ENCODE data around the gene CBR1. TPM values are rescaled to one million over a fixed set of nuclear protein-coding genes. Genes with fewer than 3 reads are reported as not detected.

The CBR1 gene
- total and polyA plus RNA-seq, 4 experiments from 2014 or later, result 23.0 to 82.2 (median 37.2) TPM

DNA sequence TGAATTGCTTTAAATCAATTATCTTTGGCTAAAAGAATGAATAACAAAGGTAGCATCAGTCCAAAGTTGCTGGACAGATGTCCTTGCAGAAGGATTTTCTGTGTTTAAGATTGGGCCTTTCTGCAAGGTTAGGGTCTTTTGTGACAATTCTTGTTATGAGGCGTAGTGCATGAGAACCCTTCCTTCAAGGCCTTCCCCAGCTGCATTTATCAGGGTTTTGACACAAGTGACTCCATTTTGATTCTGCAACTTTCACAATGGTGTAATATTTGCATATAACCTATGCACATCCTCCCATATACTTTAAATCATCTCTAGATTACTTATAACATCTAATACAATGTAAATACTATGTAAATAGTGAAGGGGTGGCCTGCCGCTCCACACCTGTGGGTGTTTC, 8.4 kb upstream of the CBR1 start:
- H3K27ac Mint-ChIP-seq, result peak overlapping the region in 3 of 7 donors; percentile 22 to 99 (median 47)
- H3K36me3 Mint-ChIP-seq, result peaks cover 14 to 28% of the 10 kb centered on the region in 2 donors
- H3K4me1 ChIP-seq (ENCODE audit: insufficient read depth, low read length), result peaks cover 13% of the 10 kb centered on the region
- H3K4me3 ChIP-seq (ENCODE audit: low read length in 2 of 2), result no peak overlapping the region
- H3K36me3 ChIP-seq (ENCODE audit: insufficient read depth, low read length), result peaks cover 7% of the 10 kb centered on the region
- intact Hi-C loops (cut with micrococcal nuclease), result loop anchor here (10.0 kb wide), 1 partner anchor 923 kb away; no protein-coding TSS in a partner anchor
- peak overlapping the region in 6 of 8 donors; percentile 9 to 99 (median 94) for H3K4me3 Mint-ChIP-seq
- no peaks in the 10 kb centered on the region for H3K9me3 ChIP-seq (ENCODE audit: control insufficient read depth in 1 of 2, low read length in 2 of 2)
- ChIA-PET POLR2A (ENCODE audit: partially characterized antibody) (interaction anchor here (2.4 kb wide), 1 partner anchor 19 kb away, joined by 19 read pairs; no protein-coding TSS in a partner anchor), CTCF (ENCODE audit: partially characterized antibody) (interaction anchor here (0.6 kb wide), 1 partner anchor 272 kb away, joined by 4 read pairs; no protein-coding TSS in a partner anchor)
- no peak overlapping the region for H3K27ac ChIP-seq (ENCODE audit: low read depth, low read length)
- no peak for DNase-seq
- H3K4me1 Mint-ChIP-seq, result peaks cover 8 to 34% (median 15%) of the 10 kb centered on the region in 4 donors
- peaks cover 0 to 1% (median 0%) of the 10 kb centered on the region in 8 donors for H3K9me3 Mint-ChIP-seq
- no peaks in the 10 kb centered on the region for H3K27me3 Mint-ChIP-seq
- no peaks in the 10 kb centered on the region for H3K27me3 ChIP-seq (ENCODE audit: insufficient read depth, low read length)

DNA sequence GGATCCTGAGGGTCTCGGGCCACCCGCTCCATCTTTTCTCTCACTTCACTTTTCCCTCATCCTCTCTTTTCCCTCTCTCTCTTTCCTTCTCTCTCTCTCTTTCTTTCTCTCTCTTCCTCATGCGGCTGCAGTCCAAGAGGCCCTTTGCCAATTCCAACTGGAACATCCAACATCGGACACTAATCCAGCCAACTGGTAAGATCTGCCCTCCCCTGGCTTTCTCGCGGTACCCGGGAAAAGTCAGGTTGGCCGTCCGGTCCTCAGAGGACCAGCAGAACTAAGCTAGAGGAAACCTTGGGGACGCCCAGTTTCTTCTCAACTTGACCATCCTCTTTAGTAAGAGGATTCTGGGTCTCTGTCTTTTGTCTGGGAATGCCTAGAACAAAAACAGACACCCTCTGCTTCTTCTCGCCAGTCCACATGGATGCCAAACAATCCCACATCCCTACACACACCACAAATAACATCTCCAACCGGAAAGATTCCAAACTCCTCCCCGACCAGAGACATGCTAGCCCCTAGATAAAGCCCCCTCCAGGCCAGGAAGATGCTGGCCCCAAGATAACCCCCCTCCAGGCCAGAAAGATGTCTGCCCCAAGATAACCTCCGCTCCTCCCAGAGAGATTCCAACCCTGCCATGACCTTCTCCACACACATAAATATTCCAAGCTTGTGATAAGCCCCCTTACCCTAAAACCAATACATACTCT, 6.3 kb upstream of the CBR1 start:
- no peaks in the 10 kb centered on the region for H3K27me3 ChIP-seq (ENCODE audit: insufficient read depth, low read length)
- H3K36me3 ChIP-seq (ENCODE audit: insufficient read depth, low read length), result no peaks in the 10 kb centered on the region
- no peaks in the 10 kb centered on the region for H3K9me3 ChIP-seq (ENCODE audit: control insufficient read depth in 1 of 2, low read length in 2 of 2)
- H3K36me3 Mint-ChIP-seq, result peaks cover 0 to 13% of the 10 kb centered on the region in 2 donors
- CTCF ChIA-PET (ENCODE audit: partially characterized antibody), result interaction anchor here (0.6 kb wide), 1 partner anchor 16 kb away, joined by 3 read pairs; no protein-coding TSS in a partner anchor
- POLR2A ChIA-PET (ENCODE audit: partially characterized antibody), result no interaction called here
- H3K4me1 ChIP-seq (ENCODE audit: insufficient read depth, low read length), result peaks cover 11% of the 10 kb centered on the region
- intact Hi-C loops (cut with micrococcal nuclease), result loop anchor here (10.0 kb wide), 1 partner anchor 921 kb away; no protein-coding TSS in a partner anchor
- no peak for DNase-seq
- H3K27ac Mint-ChIP-seq, result peak overlapping the region in 1 of 7 donors; percentile 21
- no peak overlapping the region for H3K4me3 ChIP-seq (ENCODE audit: low read length in 2 of 2)
- no peak overlapping the region for H3K27ac ChIP-seq (ENCODE audit: low read depth, low read length)
- H3K4me3 Mint-ChIP-seq, result no peak overlapping the region
- H3K4me1 Mint-ChIP-seq, result peaks cover 2 to 23% (median 8%) of the 10 kb centered on the region in 4 donors
- H3K9me3 Mint-ChIP-seq, result peaks cover 0 to 4% (median 0%) of the 10 kb centered on the region in 8 donors
- no peaks in the 10 kb centered on the region for H3K27me3 Mint-ChIP-seq

DNA sequence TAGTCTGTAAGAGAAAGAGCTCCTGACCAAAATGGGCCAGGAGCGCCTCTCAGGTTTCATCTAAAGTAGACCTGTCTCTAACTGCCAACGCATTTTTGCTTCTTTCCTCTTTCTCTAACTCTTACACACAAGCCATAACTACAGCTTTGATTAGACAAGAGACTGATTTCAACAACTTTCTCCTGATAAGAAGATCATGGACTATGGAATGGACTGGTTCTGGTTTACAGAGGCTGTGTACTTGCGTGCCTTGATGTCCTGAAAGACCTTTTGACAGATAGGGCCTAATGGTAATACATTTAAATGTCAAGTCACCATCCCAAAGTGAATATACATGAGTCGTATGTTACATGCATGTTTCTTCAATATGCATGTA, 5.8 kb upstream of the CBR1 start:
- Mint-ChIP-seq H3K27ac (no peak overlapping the region), H3K36me3 (peaks cover 2 to 11% of the 10 kb centered on the region in 2 donors), H3K27me3 (no peaks in the 10 kb centered on the region), H3K9me3 (peaks cover 0 to 8% (median 4%) of the 10 kb centered on the region in 8 donors), H3K4me1 (peaks cover 4 to 23% (median 8%) of the 10 kb centered on the region in 4 donors), H3K4me3 (no peak overlapping the region)
- Histone ChIP-seq H3K27me3 (ENCODE audit: insufficient read depth, low read length) (no peaks in the 10 kb centered on the region), H3K9me3 (ENCODE audit: control insufficient read depth in 1 of 2, low read length in 2 of 2) (peaks cover 0 to 3% of the 10 kb centered on the region in 2 donors), H3K27ac (ENCODE audit: low read depth, low read length) (no peak overlapping the region), H3K4me1 (ENCODE audit: insufficient read depth, low read length) (peaks cover 7% of the 10 kb centered on the region), H3K4me3 (ENCODE audit: low read length in 2 of 2) (no peak overlapping the region), H3K36me3 (ENCODE audit: insufficient read depth, low read length) (no peaks in the 10 kb centered on the region)
- ChIA-PET POLR2A (ENCODE audit: partially characterized antibody) (no interaction called here), CTCF (ENCODE audit: partially characterized antibody) (interaction anchor here (0.6 kb wide), 1 partner anchor 15 kb away, joined by 3 read pairs; no protein-coding TSS in a partner anchor)
- no peak for DNase-seq
- intact Hi-C loops (cut with micrococcal nuclease), result loop anchor here (10.0 kb wide), 1 partner anchor 921 kb away; no protein-coding TSS in a partner anchor

DNA sequence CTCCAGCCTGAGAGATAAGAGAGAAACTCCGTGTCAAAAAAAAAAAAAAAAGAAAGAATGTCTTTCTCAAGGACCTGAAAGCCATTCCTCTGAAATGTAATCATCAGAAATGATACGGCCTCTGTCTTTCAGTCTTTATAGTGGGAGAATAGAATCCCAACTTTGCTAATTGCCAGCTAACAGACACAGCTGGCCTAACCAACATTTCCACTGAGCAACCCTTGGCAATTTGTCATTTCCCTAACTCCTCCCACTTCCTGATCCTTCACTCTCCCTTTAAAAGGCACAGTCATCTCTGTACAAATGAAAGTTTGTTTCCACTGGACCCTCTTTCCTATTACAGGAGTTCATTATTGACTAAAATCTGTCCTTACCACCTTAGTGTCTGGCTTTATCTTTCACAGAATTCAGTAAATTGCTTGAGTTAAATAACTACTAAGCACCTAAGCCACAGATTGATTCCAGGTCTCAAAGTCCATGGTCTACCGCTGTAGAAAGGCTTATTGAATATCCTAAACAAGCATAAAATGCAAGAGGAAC, 4.3 kb upstream of the CBR1 start:
- no peak overlapping the region for H3K4me3 Mint-ChIP-seq
- Histone ChIP-seq H3K27me3 (ENCODE audit: insufficient read depth, low read length) (no peaks in the 10 kb centered on the region), H3K4me1 (ENCODE audit: insufficient read depth, low read length) (peaks cover 20% of the 10 kb centered on the region), H3K27ac (ENCODE audit: low read depth, low read length) (no peak overlapping the region), H3K9me3 (ENCODE audit: control insufficient read depth in 1 of 2, low read length in 2 of 2) (peaks cover 0 to 3% of the 10 kb centered on the region in 2 donors), H3K4me3 (ENCODE audit: low read length in 2 of 2) (no peak overlapping the region), H3K36me3 (ENCODE audit: insufficient read depth, low read length) (no peaks in the 10 kb centered on the region)
- peaks cover 5 to 9% of the 10 kb centered on the region in 2 donors for H3K36me3 Mint-ChIP-seq
- peaks cover 8 to 29% (median 18%) of the 10 kb centered on the region in 4 donors for H3K4me1 Mint-ChIP-seq
- ChIA-PET CTCF (ENCODE audit: partially characterized antibody) (no interaction called here), POLR2A (ENCODE audit: partially characterized antibody) (no interaction called here)
- peaks cover 0 to 10% (median 4%) of the 10 kb centered on the region in 8 donors for H3K9me3 Mint-ChIP-seq
- DNase-seq, result no peak
- peak overlapping the region in 1 of 7 donors; percentile 22 for H3K27ac Mint-ChIP-seq
- H3K27me3 Mint-ChIP-seq, result no peaks in the 10 kb centered on the region
- intact Hi-C loops (cut with micrococcal nuclease), result loop anchor here (10.0 kb wide), 1 partner anchor 919 kb away; no protein-coding TSS in a partner anchor

DNA sequence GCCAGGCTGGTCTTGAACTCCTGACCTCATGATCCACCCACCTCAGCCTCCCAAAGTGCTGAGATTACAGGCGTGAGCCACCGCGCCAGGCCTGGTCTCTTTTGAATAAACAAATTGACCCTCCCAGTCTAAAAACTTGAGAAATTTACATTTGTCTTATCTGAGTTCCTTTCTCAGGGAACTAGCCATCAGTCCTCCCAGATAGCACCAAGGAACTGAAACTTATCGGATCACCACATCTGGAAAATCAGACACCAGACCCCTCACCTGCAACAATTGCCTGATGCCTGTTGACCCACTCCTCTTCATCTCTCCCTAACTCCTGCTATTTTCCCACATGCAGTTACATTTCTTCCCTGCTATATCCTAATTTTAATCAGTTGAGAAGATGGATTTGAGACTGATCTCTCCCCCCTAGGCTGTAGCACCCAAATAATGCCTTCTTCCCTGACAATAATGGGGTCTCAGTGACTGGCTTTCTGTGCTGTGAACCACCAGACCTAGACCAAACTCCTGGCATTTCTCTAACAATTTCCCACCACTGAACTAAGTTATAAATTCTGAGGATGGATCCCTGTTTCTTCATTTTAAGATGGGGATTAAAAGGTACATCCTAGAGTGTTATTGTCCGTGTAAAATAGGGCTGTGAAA, 951 bp upstream of the CBR1 start:
- intact Hi-C loops (cut with micrococcal nuclease), result loop anchor here (1.0 to 10.0 kb wide), 2 partner anchors 9 to 916 kb away; partner anchors contain the start of gene SETD4
- H3K4me3 ChIP-seq (ENCODE audit: low read length in 2 of 2), result peak overlapping the region in 1 of 2 donors; percentile 87

DNA sequence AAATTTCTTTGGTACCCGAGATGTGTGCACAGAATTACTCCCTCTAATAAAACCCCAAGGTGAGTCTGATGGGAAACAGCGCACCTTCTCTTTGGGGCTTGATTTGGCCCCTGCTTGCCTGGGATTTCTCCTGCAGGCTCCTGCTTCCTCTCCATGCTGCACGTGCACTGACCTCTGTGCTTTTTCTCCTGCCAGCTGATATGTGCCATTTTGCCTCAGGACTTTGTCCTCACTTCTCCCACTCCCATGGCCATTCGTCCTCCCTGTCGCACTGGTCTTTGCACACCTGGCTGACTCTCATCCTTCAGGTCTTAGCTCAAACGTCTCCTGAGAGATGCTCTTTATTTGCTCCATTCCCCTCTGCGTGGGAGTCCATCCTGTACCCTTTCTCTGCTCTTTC, 1.2 kb downstream of the CBR1 start:
- Mint-ChIP-seq H3K27ac (peak overlapping the region; percentile 23 to 83 (median 54)), H3K36me3 (peaks cover 26 to 29% of the 10 kb centered on the region in 2 donors), H3K9me3 (peaks cover 0 to 10% (median 4%) of the 10 kb centered on the region in 8 donors), H3K4me1 (peaks cover 28 to 45% (median 36%) of the 10 kb centered on the region in 4 donors), H3K4me3 (peak overlapping the region; percentile 71 to 95 (median 90)), H3K27me3 (no peaks in the 10 kb centered on the region)
- no peak for DNase-seq
- Histone ChIP-seq H3K9me3 (ENCODE audit: control insufficient read depth in 1 of 2, low read length in 2 of 2) (peaks cover 0 to 3% of the 10 kb centered on the region in 2 donors), H3K4me3 (ENCODE audit: low read length in 2 of 2) (no peak overlapping the region), H3K36me3 (ENCODE audit: insufficient read depth, low read length) (no peaks in the 10 kb centered on the region), H3K27me3 (ENCODE audit: insufficient read depth, low read length) (no peaks in the 10 kb centered on the region), H3K4me1 (ENCODE audit: insufficient read depth, low read length) (peaks cover 33% of the 10 kb centered on the region), H3K27ac (ENCODE audit: low read depth, low read length) (no peak overlapping the region)
- ChIA-PET POLR2A (ENCODE audit: partially characterized antibody) (interaction anchor here (1.6 to 3.2 kb wide), 5 partner anchors 8 to 249 kb away, joined by 9 to 60 read pairs (median 13); partner anchors contain the start of genes CBR3, MORC3 and SETD4), CTCF (ENCODE audit: partially characterized antibody) (interaction anchor here (1.7 to 3.5 kb wide), 3 partner anchors 8 to 42 kb away, joined by 6 to 21 read pairs (median 18); partner anchors contain the start of gene SETD4)
- intact Hi-C loops (cut with micrococcal nuclease), result no loop called here

More for the DNA sequence above, 951 bp upstream of the CBR1 start:
- Histone ChIP-seq H3K27ac (ENCODE audit: low read depth, low read length) (no peak overlapping the region), H3K9me3 (ENCODE audit: control insufficient read depth in 1 of 2, low read length in 2 of 2) (peaks cover 0 to 3% of the 10 kb centered on the region in 2 donors), H3K27me3 (ENCODE audit: insufficient read depth, low read length) (no peaks in the 10 kb centered on the region), H3K36me3 (ENCODE audit: insufficient read depth, low read length) (no peaks in the 10 kb centered on the region), H3K4me1 (ENCODE audit: insufficient read depth, low read length) (peaks cover 33% of the 10 kb centered on the region)
- peak overlapping the region in 4 of 7 donors; percentile 53 to 85 (median 65) for H3K27ac Mint-ChIP-seq
- ChIA-PET POLR2A (ENCODE audit: partially characterized antibody) (interaction anchor here (0.7 to 3.2 kb wide), 12 partner anchors 9 to 1495 kb away, joined by 3 to 60 read pairs (median 6); partner anchors contain the start of genes CBR3, CHAF1B, MORC3 and SETD4), CTCF (ENCODE audit: partially characterized antibody) (interaction anchor here (1.0 to 3.5 kb wide), 4 partner anchors 9 to 57 kb away, joined by 3 to 18 read pairs (median 6); partner anchors contain the start of gene SETD4)
- no peaks in the 10 kb centered on the region for H3K27me3 Mint-ChIP-seq
- H3K4me1 Mint-ChIP-seq, result peaks cover 28 to 43% (median 35%) of the 10 kb centered on the region in 4 donors
- H3K9me3 Mint-ChIP-seq, result peaks cover 0 to 10% (median 4%) of the 10 kb centered on the region in 8 donors
- no peak for DNase-seq
- peak overlapping the region; percentile 75 to 95 (median 90) for H3K4me3 Mint-ChIP-seq
- peaks cover 26 to 29% of the 10 kb centered on the region in 2 donors for H3K36me3 Mint-ChIP-seq
